NCI-H345 (cell line): Measurements from ENCODE around the gene KLF16.
"Not testable (repeated sequence)": the region's sequence is repeated elsewhere in the genome, so short reads cannot be mapped to it uniquely, and the experiment has no call there.

ENCODE experiments used
- DNase-seq: peaks from one replicate; lab custom pipeline; 2025; lab: John Stamatoyannopoulos, UW

KLF16 gene

DNA sequence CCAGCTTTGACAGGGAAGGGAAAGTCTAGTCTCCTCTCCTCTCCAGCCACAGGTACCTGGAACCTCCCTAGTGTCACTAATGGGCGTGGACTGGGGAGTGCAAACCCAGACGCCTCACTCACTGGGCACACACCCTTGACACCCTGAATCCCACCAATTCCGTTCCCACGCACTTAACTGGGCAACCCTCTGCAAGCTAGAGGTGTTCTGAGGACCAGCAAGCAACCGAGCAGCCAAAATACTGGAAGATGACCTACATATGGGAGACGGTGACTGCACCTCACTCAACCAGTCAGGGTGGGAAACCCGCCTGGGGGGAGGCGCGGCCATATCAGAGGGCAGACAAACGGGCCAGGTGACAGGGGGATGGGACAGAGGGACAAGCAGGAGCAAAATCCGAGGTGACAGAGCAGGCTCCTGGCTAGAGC is 20.9 kb upstream of the KLF16 start:
- no peak for DNase-seq

DNA sequence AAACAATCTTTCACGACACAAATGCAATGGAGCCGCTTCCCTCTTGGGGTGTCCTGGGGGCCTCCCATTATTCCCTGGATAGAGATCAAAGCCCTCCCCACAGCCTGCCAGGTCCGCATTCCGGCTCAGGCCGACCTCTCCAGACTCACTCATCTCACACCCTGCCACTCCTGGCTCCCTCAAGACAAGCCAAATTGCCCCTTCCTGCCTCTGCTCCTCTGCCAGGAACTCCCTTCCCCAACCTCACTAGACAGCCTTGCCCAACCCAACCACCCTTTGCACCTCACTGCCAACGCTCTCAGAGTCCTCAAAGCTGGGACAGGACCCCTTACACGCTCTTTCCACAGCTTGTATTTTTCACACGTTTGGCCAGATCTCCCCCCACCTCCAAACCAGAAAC is 20.4 kb upstream of the KLF16 start:
- no peak for DNase-seq

DNA sequence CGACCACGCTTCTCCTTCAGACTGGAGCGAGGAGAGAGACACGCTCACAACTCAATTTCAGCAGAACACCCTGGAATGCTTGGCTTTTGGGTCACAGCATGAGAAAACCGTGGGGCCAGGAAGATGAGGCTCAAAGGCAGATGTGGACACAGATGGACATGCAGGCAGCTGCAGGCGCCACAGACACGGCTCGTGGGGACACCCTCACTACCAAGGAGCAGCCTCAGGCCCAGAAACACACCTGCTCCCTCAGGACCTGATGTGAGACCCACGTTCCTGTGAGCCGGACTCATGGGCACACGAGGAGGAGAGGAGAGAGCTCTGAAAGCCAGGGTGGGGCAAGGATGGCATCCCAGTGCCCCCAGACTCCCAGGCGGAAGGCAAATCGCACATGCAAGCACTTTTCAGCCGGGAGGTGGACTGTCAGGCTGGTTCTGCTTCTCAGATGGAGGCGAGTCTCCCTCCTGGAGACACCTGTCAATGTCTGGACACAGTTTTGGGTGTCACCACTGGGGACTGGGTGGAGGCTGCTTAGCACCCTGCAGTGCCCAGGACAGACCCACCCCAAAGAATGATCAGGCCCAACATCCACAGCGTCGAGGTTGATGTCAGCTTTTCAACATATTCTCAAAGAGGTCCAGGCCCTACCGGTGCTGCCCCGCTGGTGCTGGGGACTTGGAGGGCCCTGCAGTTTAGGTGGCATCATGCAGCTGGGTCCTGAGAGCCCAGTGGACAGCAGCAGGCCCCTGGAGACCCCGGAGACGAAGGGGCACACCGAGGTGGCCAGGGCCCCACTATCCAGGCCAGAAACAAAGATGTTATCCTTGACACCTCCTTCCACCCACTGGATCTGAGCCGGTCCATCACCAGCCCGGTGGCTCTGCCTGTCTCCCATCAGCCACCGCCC is 19.7 kb upstream of the KLF16 start:
- DNase-seq: no peak

DNA sequence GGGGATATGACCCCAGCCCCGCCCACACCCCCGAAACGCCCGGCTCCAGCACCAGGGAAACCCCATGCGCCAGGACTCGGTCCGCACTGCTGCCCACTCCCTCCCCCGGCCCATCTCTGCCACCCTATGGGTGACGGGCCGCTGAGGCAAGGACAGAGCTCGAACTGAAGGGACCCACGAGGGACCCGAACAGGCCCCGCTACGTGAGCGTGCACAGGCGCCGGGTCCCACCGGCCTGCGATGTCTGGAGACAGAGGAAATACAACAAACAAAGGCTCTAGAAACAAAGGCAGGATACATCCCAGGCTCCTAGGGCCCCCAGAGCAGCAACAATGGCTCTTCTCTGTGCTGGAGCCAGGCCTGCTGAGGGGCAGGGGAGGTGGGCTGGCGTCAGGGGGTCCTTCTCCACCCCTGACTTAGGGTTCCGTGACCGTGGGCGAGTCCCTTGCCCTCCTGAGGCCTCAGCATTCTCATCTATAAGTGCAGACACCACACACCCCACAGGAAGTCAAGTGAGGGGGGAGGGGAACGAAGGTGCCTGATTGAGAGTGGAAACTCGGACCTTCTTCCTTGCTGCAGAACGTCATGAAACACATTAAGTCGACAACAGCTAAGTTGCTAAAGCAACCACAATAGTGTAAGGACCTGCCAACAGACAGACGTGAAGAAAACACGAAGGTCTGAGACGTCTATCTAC is 18.9 kb upstream of the KLF16 start:
- no peak for DNase-seq

DNA sequence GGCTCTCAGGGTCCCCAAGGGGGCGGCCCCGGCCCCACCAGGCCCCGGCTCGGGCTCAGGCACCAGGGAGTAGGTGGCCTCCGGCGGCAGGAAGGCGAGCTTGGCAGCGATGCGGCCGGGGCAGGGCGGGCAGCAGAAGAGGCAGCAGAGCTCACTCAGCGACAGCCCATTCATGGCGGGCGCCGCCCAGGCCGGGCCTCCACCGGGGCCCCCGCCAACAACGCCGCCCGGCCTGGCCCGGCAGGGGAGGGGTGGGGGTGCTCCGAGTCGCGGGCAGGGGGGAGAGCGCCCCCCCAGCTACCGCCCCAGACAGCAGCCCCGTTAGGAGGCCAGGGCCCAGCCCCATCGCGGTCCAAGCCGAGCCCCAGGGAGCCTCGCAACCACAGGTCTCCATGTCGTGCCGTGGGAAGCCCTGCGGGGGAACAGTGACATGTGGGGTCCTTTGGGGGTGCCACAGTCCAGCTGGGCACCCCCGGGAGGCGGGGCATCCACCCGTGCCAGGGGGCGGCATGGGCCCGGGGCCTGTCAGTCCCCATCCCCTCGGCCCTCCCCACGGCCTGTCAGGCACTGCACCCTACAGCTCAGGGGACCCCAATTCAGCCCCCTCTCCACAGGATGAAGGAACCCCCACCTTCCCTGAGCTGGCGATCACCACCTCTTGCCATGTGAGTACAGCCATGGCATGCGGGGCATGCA is 18.2 kb upstream of the KLF16 start:
- DNase-seq: not testable (repeated sequence)

DNA sequence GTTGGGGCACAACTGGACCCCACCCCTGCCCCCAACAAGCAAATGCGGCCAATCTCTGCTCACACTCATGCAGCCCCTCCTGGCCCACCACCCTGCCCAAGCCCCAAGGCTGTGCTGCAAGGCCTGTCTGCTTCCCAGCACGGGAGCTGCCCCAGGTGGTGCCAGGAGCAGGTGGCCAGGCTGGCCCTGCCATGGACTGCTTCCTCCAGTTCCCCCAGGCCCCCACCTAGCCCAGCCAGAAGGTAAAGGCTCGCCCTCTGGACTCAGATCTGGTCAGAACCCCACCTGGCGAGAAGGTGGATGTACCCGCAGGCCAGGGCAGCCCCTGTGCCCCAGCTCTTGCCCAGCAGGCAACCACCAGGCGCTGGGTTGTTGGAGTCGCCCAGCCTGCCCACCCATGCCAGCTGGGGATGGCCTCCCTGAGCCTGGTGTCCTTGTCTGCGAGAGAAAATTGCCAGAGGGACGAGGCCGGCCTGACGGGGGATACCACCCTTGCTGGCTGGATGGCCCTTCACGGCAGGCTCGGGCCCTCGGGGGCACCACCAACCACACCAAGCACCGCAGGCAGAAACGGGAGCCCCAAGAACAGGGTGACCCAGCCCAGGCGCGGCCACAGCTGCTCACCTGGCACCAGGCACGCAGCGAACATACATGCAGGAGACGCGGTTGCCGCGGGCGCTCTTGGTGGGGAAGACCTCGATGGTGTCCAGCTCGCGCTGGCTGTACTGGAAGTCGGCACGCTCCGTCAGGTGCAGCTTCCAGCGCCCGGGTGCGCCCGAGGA is 17.4 kb upstream of the KLF16 start:
- no peak for DNase-seq

DNA sequence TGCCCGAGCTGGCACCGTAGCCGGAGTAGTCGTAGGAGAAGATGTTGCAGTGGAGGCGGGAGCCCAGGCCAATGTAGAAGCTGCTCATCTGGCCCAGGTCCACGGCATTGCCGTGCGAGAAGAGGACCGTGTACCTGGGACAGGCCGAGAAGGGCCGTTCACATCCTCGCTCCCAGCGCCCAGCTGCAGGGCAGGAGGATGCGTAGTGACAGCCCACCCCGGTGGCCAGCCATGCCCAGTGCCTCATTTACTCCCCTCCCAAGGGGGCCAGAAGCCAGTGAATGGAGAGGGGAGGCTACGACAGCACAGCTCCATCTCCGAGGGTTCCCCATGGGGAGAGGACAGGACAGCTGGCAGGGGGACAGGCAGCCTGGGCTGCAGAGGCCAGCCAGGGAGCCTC is 16.6 kb upstream of the KLF16 start:
- DNase-seq: not testable (repeated sequence)

DNA sequence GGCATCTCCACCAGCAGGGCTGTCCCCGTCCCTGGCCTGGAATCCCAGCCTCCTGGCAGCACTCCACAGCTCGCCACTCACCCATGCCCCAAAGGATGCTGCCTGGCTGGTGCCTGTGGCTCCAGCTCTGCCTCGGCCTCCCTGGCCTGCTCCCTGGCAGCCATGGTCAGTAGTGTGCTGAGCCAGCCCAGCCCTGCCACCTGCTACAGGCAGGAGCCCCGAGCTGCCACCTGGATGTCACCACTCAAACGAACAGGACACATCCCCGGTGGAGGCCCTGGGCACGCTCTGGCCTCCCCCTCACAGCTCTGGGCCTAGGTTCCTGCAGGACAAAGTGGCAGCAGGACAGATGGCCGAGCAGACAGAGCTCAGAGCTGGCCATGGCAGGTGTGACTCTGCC is 15.2 kb upstream of the KLF16 start:
- DNase-seq: not testable (repeated sequence)

DNA sequence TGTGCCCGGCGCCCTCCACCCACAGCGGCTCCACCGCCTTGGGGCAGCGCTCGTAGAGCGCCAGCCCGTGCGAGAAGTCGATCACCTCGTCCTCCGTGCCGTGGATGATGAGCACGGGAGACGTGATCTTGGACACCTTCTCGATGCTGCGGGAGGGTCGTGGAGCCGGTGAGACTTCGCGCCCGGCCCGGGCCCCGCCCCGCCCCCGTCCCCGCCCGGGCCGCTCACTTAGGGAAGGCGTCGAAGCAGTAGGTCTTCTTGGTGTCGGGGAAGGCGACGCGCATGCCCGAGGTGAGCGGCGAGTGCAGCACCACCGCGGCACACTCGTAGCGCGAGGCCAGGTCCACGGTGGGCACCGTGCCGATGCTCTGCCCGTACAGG is 13.9 kb upstream of the KLF16 start:
- DNase-seq: not testable (repeated sequence)

DNA sequence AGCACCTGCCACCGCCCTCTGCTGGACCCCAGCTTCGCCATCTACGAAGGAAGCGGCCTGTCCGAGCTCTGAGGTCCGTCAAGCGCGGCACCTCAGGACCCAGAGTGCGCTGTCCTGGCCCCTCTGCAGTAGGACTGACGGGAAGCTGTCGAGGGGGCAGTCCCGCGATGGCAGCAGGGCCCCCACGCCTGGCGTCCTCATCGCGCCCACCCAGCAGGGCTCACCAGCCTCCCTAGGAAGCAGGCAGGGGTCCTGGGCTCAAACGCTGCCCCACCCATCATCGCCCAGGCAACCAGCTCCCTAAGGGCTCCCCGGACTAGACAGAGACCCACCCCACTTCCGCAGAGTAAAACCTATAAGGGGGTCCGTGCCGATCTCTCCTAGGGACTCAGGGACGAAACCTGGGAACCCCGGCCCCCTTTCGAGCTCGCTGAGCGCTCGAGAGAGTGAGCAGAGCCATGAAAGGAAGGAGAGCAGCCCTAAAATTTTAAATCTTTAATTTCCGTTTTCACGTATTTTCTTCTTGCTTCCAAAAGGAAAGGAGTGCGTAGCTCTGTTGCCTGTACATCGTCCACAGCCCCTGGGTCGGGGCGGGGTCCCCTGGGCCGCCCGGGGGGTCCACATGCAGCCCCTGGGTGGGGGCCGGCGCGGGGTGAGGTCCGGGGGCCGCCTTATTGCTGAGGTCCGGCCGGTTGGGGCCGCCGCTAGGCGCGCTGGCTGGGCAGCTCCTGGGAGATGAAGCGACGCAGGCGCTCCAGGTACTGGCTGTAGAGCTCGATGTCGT is 13.3 kb upstream of the KLF16 start:
- not testable (repeated sequence) for DNase-seq

DNA sequence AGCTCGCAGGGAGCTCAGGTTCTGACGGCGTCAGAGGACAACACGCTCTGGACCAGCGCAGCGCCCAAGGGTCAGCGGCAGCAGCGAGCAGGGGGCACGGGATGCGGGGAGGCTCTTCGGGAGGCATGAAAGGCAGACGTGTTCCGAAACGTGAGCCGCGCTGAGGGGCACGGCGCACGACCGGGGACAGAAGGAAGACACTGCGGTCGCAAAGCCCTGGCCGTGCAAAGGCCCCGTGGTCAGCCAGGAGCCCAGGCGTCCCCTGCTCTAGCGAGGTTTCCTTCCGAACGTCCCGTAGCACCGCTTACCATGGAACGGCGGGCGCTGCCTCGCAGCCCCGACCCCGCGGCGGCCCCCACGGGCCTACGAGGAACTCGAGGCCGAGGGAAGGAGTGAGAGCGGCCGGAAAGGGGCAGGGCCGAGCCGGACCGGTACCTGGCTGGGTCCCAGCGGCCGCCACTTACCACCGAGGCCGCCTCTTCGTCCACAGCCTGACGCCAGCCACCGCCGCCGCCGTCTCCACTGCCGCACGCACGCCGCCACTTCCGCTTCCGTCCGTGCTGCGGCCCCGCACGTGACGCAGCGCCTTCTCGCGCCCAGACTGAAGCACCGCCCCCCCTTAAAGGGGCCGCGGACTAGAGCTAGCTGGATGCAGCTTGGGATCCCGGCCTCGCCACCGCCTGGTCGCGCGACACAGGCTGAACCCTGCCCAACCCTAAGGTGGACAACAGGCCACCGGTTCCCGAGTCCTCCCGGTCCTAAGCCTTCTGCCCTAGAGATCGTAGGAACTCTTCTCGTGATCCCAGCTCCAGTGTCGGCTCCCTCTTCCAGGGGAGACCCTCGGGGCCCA is 12.5 kb upstream of the KLF16 start:
- DNase-seq: peak; percentile 91

DNA sequence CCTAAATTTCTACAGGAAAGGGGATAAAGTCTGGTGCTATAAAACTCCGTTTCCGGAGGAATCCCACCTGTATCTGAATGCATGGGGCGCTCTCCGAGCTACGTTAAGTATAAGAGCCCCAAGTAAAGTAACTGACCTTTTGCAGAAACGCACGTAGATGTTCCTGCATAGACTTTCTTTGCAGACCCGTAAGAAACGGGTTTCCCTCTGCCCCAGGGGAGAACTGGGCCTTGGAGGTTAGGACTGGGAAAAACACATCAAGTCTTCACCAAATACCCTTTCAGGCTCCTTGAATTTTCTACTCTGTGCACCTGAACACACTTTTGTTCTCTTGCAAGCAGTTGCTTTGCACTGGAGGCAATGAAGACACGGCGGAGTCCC is 11.9 kb upstream of the KLF16 start:
- DNase-seq: not testable (repeated sequence)

DNA sequence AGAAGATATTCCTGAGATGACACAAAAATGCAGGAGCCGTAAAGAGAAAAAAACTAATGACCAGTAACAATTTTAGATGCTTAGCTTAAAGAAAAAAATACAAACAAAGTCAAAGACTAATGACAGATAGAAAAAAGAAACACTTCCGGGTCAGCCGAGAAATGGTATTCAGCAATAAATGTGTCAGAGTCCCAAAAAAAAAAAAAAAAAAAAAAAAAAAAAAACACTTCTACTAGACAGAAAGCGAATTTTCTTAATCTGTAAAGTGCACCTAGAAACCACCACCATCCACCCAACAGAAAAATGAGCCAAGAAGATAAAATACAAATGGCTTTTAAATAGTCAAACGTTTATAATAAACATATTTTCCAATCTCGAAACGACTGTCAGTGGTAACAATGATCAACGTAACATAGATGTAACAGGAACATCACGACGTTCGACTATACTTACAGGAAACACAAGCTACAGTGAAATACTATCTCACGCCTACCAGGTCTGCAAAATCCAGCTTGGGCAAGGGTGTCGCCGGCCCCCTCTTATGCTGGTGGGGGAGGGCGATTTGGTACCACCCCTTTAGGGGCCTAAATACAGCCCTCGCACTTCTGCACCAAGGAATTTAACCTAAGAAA is 11.3 kb upstream of the KLF16 start:
- DNase-seq: no peak

DNA sequence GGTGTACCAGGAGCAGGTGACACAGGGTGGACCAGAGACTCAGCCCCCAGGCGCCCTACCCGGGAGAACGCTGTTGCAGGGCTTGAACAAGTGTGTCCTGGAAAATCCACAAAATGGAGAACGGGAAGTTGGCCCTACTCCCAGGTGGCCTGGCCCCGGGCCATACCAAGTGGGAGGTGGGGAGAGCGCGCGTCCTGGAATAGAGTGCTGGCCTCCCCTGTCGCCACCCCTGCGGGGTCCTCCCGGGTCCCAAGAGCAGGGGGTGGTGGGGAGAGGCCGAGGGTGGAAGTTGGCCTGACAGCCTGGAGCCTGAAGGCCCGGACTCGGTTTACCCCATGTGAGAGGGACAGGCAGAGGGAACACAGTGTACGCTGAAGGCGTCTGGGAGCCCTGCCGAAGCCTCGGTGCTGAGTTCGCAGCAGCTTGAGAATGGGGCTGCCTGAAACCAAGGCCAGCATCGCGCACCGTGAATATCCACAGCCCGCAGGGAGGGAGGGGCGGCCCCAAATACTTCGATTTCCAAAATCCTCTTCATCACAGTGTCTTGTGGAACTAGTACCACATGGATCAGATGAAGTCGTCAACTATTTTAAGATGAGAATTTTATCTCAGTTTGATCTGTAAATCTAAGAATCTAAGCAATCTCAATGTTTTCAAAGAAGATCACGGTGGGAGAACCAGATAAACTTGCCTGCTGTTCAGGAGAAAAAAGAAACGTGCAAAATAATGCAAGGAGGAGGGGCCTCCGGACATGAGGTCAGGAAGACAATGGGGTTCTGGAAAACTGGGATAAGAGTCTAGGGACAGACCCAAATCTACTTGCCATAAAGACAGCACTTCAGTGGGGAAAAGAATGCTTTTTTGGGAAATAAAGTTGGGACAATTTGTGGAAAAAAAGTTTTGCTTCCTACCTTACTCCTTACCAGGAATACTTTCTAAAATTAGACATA is 10.4 kb upstream of the KLF16 start:
- DNase-seq: no peak

DNA sequence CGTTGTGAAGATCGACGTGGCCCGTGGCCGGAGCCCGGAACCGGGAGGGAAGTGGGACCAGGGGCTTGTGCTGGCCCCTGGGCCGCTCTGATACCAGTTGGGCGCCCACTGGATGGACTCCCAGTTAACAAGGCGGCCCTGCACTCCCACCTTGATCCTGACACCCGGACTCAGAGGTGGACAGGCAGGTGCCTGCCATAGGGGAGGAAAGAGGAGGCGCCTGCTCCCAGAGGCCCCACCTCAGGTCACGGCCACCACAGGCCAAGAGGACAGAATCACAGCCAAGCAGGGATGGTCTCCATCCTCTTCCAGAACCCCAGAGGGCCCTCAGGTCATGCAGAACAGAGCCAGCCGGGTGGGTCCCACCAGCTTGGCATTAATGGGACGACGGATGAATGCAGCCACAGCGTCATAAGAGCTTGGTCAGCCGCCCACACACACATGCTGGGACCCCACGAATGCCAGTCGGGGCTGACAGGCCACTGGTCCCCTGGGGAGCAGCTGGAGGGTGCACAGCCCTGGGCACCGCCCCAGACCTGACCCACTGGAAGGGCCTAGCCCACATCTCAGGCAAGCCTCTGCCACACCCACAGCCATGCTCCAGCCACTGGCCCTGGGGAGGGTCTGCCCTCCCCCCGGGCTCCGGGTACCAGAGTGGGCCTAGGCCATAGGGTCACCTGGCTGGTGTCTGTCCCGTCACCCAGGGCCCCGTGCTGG is 9.6 kb upstream of the KLF16 start:
- no peak for DNase-seq

DNA sequence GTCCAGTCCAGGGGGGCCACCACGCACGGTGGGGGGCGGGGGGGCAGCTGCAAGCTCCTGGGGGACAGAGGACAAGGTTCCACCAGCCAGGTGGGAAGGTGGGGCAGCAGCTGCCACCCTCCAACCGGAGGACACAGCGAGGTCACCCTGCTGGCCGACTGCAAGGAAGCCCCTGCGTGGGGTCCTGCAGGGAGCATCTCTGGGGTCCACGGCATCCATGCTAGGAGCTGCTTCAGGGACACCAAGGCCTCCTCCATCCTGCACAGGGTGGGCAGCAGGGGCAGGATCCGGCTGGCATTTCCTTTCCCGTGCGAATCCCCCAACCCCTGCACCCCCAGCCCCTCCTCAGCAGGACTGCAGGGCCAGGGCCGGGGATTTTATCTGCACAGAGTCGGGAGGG is 8.3 kb upstream of the KLF16 start:
- no peak for DNase-seq

DNA sequence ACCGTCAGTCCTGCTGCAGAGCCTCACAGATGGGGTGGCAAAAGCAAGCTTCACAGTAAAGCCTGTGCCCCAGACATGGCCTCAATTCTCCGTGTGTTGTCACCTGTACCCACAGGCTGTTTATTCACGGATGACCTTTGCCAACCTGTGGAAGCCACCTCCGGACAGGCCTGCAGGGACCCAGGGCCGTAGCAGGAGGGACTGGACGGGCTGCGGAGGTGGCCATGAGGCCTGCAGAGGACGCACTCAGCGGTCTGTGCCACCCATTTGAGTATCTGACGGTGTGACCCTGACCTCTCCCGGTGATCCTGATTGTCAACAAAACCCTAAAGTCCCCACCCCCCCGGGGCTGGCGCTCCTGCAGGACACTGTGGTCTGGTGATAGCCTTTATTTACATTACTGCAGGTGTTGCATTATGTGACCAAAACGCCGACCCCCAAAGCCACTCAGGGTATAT is 7.8 kb upstream of the KLF16 start:
- DNase-seq: no peak

DNA sequence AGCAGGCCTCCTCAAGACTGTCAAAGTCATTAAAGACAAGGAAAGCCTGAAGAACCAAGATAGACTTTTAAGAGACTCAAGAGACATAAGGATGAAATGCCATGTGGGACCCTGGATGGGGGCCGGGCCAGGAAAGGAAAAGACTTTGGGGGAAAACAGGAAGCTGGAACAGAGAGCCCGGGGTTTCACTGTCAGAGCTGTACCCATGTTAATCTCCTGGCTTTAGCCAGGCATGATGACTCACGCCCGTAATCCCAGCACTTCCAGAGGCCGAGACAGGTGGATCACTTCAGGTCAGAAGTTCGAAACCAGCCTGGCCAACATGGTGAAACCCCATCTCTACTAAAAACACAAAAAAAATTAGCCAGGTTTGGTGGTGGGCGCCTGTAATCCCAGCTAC is 5.6 kb upstream of the KLF16 start:
- no peak for DNase-seq
